ENCODE data around the gene LAMA1.

DNA sequence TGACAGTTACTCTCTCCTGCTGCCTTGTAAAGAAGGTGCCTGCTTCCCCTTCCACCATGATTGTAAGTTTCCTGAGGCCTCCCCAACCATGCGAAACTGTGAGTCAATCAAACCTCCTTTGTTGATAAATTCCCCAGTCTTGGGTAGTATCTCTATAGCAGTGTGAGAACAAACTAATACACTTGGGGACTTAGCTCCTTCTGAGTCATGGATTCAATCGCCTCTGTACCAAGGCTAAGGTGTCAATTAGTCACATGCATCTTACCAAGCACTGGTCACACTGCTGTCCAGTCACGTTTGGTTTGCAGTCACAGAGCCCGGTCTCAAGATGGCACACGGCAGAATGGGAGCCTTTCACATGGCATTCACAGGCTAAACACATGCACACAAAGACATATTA is 100.6 kb downstream of the LAMA1 start:
- no peak for TF ChIP-seq POLR2AphosphoS5 (IDR thresholded peaks at IDR 0.05)
- TF ChIP-seq, protein P1, sequence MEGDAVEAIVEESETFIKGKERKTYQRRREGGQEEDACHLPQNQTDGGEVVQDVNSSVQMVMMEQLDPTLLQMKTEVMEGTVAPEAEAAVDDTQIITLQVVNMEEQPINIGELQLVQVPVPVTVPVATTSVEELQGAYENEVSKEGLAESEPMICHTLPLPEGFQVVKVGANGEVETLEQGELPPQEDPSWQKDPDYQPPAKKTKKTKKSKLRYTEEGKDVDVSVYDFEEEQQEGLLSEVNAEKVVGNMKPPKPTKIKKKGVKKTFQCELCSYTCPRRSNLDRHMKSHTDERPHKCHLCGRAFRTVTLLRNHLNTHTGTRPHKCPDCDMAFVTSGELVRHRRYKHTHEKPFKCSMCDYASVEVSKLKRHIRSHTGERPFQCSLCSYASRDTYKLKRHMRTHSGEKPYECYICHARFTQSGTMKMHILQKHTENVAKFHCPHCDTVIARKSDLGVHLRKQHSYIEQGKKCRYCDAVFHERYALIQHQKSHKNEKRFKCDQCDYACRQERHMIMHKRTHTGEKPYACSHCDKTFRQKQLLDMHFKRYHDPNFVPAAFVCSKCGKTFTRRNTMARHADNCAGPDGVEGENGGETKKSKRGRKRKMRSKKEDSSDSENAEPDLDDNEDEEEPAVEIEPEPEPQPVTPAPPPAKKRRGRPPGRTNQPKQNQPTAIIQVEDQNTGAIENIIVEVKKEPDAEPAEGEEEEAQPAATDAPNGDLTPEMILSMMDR (IDR thresholded peaks at IDR 0.05) = no peak
- no peak for TF ChIP-seq EP300 (IDR thresholded peaks at IDR 0.05)
- no peak for TF ChIP-seq POLR2A (IDR thresholded peaks at IDR 0.05)
